ENCODE data around the gene C5AR2. TPM values are rescaled to one million over a fixed set of nuclear protein-coding genes. Genes with fewer than 3 reads are reported as not detected.
A peak's percentile ranks its signal among the peaks of the same experiment; 100 is the strongest.
"Not testable (repeated sequence)": the region's sequence is repeated elsewhere in the genome, so short reads cannot be mapped to it uniquely, and the experiment has no call there.

The C5AR2 gene
- total RNA-seq, 1 experiment from 2014 or later: 0.12 TPM

GRCh38 chr19:47386582-47386981 lies 54.6 kb downstream of the C5AR2 start:
- not testable (repeated sequence) for DNase-seq (ENCODE audit: low read depth)

- DNase-seq (ENCODE audit: low read depth): not testable (repeated sequence)
Measured at GRCh38 chr19:47387623-47388022, 55.6 kb downstream of the C5AR2 start.

GRCh38 chr19:47388721-47389120 lies 56.7 kb downstream of the C5AR2 start:
- DNase-seq (ENCODE audit: low read depth): not testable (repeated sequence)

GRCh38 chr19:47389150-47389556 lies 57.2 kb downstream of the C5AR2 start:
- DNase-seq (ENCODE audit: low read depth): no peak

- peak; percentile 14 for DNase-seq (ENCODE audit: low read depth)
Measured at GRCh38 chr19:47390533-47391488, 58.8 kb downstream of the C5AR2 start.

- peak; percentile 65 for DNase-seq (ENCODE audit: low read depth)
Measured at GRCh38 chr19:47391510-47392223, 59.7 kb downstream of the C5AR2 start.

Other genes with a start within 250 kb of the C5AR2 start
- gene ZC3H4, start 218.4 kb upstream of the C5AR2 start, total RNA-seq (2014; rRNA removed; shearing (Covaris generic)): 6.7 and 7.4 TPM in 2 replicates
- gene SAE1, start 201.3 kb upstream of the C5AR2 start, total RNA-seq (2014; rRNA removed; shearing (Covaris generic)): 251 and 272 TPM in 2 replicates
- gene BBC3, start 101.0 kb upstream of the C5AR2 start, total RNA-seq (2014; rRNA removed; shearing (Covaris generic)): 1.8 and 2.2 TPM in 2 replicates
- 3.2 and 6.5 TPM in 2 replicates for gene CCDC9, start 75.7 kb upstream of the C5AR2 start, total RNA-seq (2014; rRNA removed; shearing (Covaris generic))
- 1.8 and 1.9 TPM in 2 replicates for gene INAFM1, start 57.3 kb upstream of the C5AR2 start, total RNA-seq (2014; rRNA removed; shearing (Covaris generic))
- gene C5AR1, start 22.3 kb upstream of the C5AR2 start, total RNA-seq (2014; rRNA removed; shearing (Covaris generic)): not detected in 2 replicates
- 8.3 and 8.7 TPM in 2 replicates for gene DHX34, start 17.1 kb downstream of the C5AR2 start, total RNA-seq (2014; rRNA removed; shearing (Covaris generic))
- gene MEIS3, start 87.4 kb downstream of the C5AR2 start, total RNA-seq (2014; rRNA removed; shearing (Covaris generic)): 24.0 and 28.8 TPM in 2 replicates
- 2.3 TPM in 1 of 2 replicates, not detected in the other for gene SLC8A2, start 139.7 kb downstream of the C5AR2 start, total RNA-seq (2014; rRNA removed; shearing (Covaris generic))
- gene KPTN, start 152.0 kb downstream of the C5AR2 start, total RNA-seq (2014; rRNA removed; shearing (Covaris generic)): 6.6 and 12.1 TPM in 2 replicates
- gene NAPA, start 182.9 kb downstream of the C5AR2 start, total RNA-seq (2014; rRNA removed; shearing (Covaris generic)): 93.2 and 102 TPM in 2 replicates
- gene ZNF541, start 241.0 kb downstream of the C5AR2 start, total RNA-seq (2014; rRNA removed; shearing (Covaris generic)): not detected in 2 replicates

Data from RPMI7951 (cell line).